NCI-H82 (cell line): ENCODE measurements around the gene CARD8.

Source experiments
- DNase-seq: peaks from one replicate; lab custom pipeline; 2025; lab: John Stamatoyannopoulos, UW

Gene CARD8

DNA sequence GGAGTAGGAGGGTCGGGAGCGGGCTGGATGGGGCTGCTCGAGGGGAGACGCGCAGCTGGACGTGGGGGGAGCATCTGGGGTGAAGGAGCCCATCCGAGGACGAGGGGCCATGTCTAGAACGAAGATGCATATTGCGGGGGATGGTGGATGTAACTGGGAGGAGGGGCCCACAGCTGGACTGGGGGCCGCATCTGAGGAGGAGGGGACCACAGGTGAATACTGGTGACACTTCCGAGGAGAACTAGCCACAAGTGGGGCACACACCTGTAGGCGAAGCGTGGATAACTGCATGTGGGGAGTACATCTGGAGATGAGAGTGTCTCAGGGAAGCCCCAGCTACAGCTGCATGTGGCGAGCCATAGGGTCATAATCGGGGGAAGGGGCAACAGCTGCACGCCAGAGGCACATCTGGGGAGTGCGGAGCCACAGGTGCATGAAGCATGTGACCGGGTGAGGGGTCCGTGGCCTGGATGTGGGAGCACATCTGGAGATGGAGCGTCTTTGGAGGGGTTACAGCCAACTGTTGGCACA, 84.8 kb downstream of the CARD8 start:
- no peak for DNase-seq

DNA sequence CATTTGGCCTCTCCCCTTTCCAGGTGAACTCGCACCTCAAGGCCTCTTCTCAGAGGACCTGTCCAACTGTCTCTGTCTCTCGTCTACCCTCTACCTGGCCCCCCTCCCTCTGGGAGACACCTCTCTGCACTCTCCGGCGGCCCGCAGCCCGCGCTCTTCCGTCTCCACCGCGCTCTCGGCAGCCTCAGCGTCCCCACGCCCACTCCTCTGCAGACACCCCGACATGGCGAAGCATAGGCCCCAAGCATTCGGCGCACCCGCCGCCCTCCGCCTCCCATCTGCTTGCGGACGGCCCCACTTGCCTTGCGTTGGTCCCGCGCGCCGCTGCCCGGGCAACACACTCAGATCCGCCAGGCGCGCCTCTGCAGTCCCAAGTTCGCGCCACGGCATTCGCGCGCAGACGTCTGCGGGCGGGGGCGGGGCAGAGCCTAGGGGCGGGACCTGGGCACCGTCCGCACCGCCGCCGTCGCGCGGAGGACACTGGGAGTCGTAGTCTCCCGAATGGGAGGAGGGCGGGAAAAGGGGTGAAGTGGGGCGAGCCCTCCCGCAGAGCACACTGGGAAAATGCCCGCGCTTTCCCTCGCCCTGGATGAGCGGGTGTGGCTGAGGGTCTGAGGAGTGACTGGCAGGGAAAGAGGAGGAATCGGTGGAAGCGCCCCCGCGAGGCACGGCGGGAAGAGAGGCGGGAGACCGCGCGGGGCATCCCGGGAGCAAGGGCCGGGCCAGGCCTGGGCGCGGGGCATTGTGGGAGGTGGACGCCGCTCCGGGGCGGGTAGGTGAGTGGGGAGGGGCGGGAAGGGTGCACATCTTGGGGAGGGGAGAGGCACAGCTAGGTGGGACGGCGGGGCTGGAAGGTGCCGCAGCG, 85.5 kb downstream of the CARD8 start, which contains the start of the genes LIG1 and ZSWIM9:
Gene LIG1 (minus strand): TSS at position 406 of the 865 bp plus-strand sequence. CDS start 4,778 bp downstream, outside the sequence.
Gene ZSWIM9 (plus strand): TSS at position 742 of the 865 bp plus-strand sequence. CDS start 1,123 bp downstream, outside the sequence.
- peak; percentile 97 for DNase-seq

DNA sequence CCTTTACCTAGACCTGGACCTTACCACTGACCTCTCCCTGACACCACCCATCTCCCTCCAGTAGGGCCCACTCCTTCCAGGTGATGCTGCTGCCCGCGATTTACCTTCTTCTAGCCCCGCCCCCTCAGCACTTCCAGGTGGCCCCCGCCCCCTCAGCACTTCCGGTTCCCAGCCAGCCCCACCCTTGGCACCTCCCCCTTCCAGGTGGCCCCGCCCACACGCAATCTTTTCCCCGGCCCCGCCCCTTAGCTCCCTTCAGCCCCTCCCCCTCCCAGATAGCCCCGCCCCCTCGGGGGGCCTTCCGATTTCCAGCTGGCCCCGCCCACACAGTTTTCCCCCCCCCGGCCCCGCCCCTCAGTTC, 86.2 kb downstream of the CARD8 start:
- peak; percentile 85 for DNase-seq

DNA sequence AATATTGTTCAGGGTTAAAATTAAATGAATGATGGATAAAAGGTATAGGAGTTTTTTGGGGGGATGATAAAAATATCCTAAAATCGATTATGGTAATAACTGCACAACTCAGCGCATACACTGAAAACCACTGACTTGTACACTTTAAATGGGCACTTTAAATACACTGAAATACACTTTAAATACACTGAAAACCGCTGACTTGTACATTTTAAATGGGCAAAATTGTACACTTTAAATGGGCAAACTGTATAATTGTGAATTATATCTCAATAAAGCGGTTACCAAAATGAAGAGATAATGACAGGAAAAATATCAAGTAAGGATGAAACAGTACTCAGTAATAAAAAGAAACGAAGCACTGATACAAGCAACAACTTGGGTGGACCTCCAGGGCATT, 87.0 kb downstream of the CARD8 start:
- DNase-seq = no peak

DNA sequence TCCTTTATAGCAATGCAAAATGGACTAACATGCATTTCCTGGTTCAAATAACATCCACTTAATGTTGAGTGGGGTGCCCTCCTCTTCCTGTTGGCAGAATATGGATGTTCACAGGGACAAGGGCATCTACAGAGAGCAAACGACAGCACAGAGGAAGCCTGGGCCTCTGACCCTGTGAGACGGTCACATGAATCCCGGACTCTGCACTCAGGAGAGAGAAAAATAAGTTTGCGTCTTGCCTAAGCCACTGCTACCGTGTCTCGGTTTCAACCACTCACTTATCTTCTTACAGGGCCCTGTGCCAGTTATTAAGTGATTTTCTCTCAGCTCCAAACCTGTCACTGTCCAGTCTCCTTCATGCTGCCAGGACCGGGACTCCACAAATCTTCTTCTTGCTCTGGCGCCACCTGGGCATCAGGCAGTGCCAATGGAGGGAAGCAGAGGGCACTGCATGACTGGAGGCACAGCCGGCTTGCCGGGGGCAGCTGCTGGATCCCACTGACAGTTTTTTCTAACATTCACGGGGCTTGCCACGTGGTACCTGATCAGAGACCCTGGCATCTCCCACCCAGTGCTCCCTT, 97.4 kb downstream of the CARD8 start:
- DNase-seq = no peak
